Lower lobe of right lung (tissue), 2 donors: ENCODE measurements around the gene SCPEP1. TPM values are rescaled to one million over a fixed set of nuclear protein-coding genes. Genes with fewer than 3 reads are reported as not detected.

Source experiments
- ATAC-seq, 2 donors: fragments of 200-7000 bp; cut with Tn5 transposase; one replicate each; pipeline ENCODE4 v1.9.1; 2020 to 2022; ENCODE audit warnings: mild to moderate bottlenecking in 2 of 2, moderate library complexity in 2 of 2
- DNase-seq: peaks from one replicate; pipeline ENCODE4 v3.0.0-alpha.2; 2020
- H3K27ac ChIP-seq: fragments of 200-600 bp; one replicate; pipeline ENCODE4 v1.8.0; 2022
- H3K27me3 ChIP-seq: fragments of 200-600 bp; one replicate; pipeline ENCODE4 v1.8.0; 2022; ENCODE audit warnings: low read depth
- H3K36me3 ChIP-seq: fragments of 200-600 bp; one replicate; pipeline ENCODE4 v1.8.0; 2022; ENCODE audit warnings: mild to moderate bottlenecking
- H3K4me1 ChIP-seq: fragments of 200-600 bp; one replicate; pipeline ENCODE4 v1.8.0; 2022
- H3K4me3 ChIP-seq: fragments of 200-600 bp; one replicate; pipeline ENCODE4 v1.8.0; 2022; ENCODE audit warnings: mild to moderate bottlenecking
- H3K9me3 ChIP-seq: fragments of 200-600 bp; one replicate; pipeline ENCODE4 v1.8.0; 2022
- intact Hi-C: fragments of 100-400 bp; cut with DNase I; formaldehyde crosslinking; loops from one replicate; pipeline ENCODE4 v1.11.0; 2022
- total RNA-seq: library from RNA; stranded (reverse); fragmentation: NEBNext Ultra II Directional; extraction: Animal tissue kit (Norgen Biotek cat#: 25700); gene quantifications from one replicate; pipeline ENCODE4 v1.2.1, GENCODE V29; 2021
- TF ChIP-seq, protein P1 (sequence below): fragments of 200-600 bp; IDR thresholded peaks from one replicate; pipeline ENCODE4 v1.8.0; 2022; ENCODE audit warnings: antibody characterized with exemption, mild to moderate bottlenecking
- donor health status: DM: no; HTN: yes; CAD: no; lungs with severe emphysema.

The SCPEP1 gene
- total RNA-seq, 1 donor from 2014 or later, result 210 TPM

GRCh38 chr17:57051886-57052361, 74.0 kb downstream of the SCPEP1 start:
- Histone ChIP-seq H3K9me3 (no peaks in the 10 kb centered on the region), H3K27me3 (no peaks in the 10 kb centered on the region), H3K36me3 (no peaks in the 10 kb centered on the region), H3K4me1 (peaks cover 7% of the 10 kb centered on the region), H3K27ac (no peak overlapping the region), H3K4me3 (no peak overlapping the region)
- DNase-seq (no peak), ATAC-seq (no peak)
- TF ChIP-seq, protein P1, sequence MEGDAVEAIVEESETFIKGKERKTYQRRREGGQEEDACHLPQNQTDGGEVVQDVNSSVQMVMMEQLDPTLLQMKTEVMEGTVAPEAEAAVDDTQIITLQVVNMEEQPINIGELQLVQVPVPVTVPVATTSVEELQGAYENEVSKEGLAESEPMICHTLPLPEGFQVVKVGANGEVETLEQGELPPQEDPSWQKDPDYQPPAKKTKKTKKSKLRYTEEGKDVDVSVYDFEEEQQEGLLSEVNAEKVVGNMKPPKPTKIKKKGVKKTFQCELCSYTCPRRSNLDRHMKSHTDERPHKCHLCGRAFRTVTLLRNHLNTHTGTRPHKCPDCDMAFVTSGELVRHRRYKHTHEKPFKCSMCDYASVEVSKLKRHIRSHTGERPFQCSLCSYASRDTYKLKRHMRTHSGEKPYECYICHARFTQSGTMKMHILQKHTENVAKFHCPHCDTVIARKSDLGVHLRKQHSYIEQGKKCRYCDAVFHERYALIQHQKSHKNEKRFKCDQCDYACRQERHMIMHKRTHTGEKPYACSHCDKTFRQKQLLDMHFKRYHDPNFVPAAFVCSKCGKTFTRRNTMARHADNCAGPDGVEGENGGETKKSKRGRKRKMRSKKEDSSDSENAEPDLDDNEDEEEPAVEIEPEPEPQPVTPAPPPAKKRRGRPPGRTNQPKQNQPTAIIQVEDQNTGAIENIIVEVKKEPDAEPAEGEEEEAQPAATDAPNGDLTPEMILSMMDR, result no peak
- intact Hi-C loops, result no loop called here

Other genes with a start within 250 kb of the SCPEP1 start
- gene C17orf67, start 144.2 kb upstream of the SCPEP1 start, total RNA-seq, result 3.6 TPM
- 12.7 TPM for gene DGKE, start 144.0 kb upstream of the SCPEP1 start, total RNA-seq
- gene TRIM25, start 64.1 kb upstream of the SCPEP1 start, total RNA-seq, result 125 TPM
- gene COIL, start 17.1 kb upstream of the SCPEP1 start, total RNA-seq, result 12.4 TPM
- gene AKAP1, start 107.1 kb downstream of the SCPEP1 start, total RNA-seq, result 54.5 TPM